Gastrocnemius medialis (tissue), 4 donors: ENCODE data around the gene CALML3. TPM values are rescaled to one million over a fixed set of nuclear protein-coding genes. Genes with fewer than 3 reads are reported as not detected.

Experiments
- ATAC-seq, 2 donors: fragments of 150-250 bp; one replicate each; pipeline ENCODE4 v1.9.1; 2016
- DNase-seq, 2 donors: peaks; one replicate each; pipeline ENCODE4 v3.0.0-alpha.2; 2019
- H3K27ac ChIP-seq, 4 donors: fragments of 200-600 bp; sonication (generic); 1 replicate in 1 of 4; 2 replicates in 3 of 4; pipeline ENCODE4 v1.5.1; 2016 to 2018; ENCODE audit warnings: mild to moderate bottlenecking in 2 of 4, moderate library complexity in 1 of 4
- H3K27me3 ChIP-seq, 3 donors: fragments of 200-600 bp; sonication (generic) in 2 of 3; 1 replicate in 1 of 3; 2 replicates in 2 of 3; pipeline versions ENCODE4 v1.5.1 to v1.6.0; 2016 to 2019; ENCODE audit warnings: mild to moderate bottlenecking in 1 of 3, moderate library complexity in 1 of 3
- H3K36me3 ChIP-seq, 2 donors: fragments of 200-600 bp; sonication (generic) in 1 of 2; one replicate each; pipeline ENCODE4 v1.5.1; 2017 to 2018
- H3K4me1 ChIP-seq, 2 donors: fragments of 200-600 bp; sonication (generic) in 1 of 2; one replicate each; pipeline ENCODE4 v1.5.1; 2016 to 2017; ENCODE audit warnings: mild to moderate bottlenecking in 2 of 2
- H3K4me3 ChIP-seq, 4 donors: fragments of 200-600 bp; sonication (generic) in 3 of 4; 1 replicate in 1 of 4; 2 replicates in 3 of 4; pipeline ENCODE4 v1.5.1; 2016 to 2019; ENCODE audit warnings: mild to moderate bottlenecking in 2 of 4
- H3K9me3 ChIP-seq, 3 donors: fragments of 200-600 bp; sonication (generic) in 2 of 3; 1 replicate in 1 of 3; 2 replicates in 2 of 3; pipeline ENCODE4 v1.5.1; 2016 to 2019
- CTCF ChIP-seq, 5 experiments: fragments of 450-650 bp in 3 of 5; fragments of 200-600 bp in 2 of 5; sonication (generic) in 2 of 5; IDR thresholded peaks in 4 of 5; conservative IDR thresholded peaks in 1 of 5; 1 replicate in 4 of 5; 2 replicates in 1 of 5; pipeline ENCODE4 v1.5.1; 2016 to 2019; ENCODE audit warnings: antibody characterized with exemption in 5 of 5, mild to moderate bottlenecking in 3 of 5, moderate library complexity in 3 of 5
- POLR2A ChIP-seq, 2 donors: fragments of 450-650 bp; IDR thresholded peaks; one replicate each; pipeline ENCODE4 v1.6.1; 2017; ENCODE audit warnings: antibody characterized with exemption in 2 of 2, mild to moderate bottlenecking in 2 of 2, moderate library complexity in 2 of 2
- in situ Hi-C, 4 donors: fragments of 200-750 bp; cut with MboI; loops; one replicate each; pipeline versions ENCODE4 v1.15.0 to v1.8.0; 2017; ENCODE audit warnings: low sequenced_read_pairs in 4 of 4
- intact Hi-C: fragments of 100-400 bp; cut with DNase I; formaldehyde crosslinking; loops from one replicate; pipeline ENCODE4 v1.15.1; 2023; ENCODE audit warnings: low total_unique reads
- total RNA-seq, 4 donors: library from RNA; depleted of rRNA; stranded (reverse); fragments of >200 nt; gene quantifications; one replicate each; pipeline versions ENCODE4 v1.1.0 to v1.2.3, GENCODE V29; 2016

The CALML3 gene
- total RNA-seq, 4 donors from 2014 or later, result not detected

DNA sequence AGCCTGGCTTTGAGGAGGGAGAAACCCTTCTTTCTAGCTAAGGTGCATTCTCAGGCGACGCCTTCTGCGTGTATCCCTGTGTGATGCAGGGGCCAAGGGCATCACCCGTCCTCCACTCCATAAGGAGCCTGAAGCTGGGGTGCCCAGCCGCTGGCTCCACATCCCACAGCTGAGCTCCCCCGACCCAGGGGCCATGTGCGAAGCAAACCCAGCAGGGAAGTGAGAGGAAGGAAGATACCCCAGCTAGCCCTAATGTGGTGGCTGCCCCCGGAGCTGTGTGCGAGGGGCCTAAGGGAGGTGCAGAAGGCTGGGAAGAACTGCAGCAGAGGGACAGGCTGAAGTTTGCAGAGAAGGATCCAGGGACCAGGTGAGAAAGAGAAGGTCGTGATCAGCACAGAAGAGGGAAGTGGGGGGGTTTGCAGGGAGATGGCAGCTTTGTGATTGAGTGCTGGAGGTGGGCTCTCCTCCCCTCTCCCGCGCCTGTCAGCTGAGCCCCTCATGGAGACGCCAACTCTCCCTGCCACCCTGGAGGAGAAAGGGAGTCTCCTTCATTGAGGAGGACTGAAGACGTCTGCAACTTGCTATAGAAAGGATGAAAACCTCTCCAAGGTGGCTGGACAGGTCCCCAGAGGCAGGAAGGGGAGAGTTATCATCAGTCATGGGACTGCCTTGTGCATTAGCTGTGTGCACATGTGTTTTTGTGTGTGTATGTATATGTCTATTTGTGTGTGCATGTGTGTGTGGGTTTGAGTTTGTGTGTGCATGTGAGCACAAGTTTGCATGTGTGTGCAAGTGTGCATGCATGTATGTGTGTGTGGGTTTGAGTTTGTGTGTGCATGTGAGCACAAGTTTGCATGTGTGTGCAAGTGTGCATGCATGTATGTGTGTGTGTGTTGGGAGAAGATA, 21.9 kb upstream of the CALML3 start:
- Histone ChIP-seq H3K4me3 (no peak overlapping the region), H3K36me3 (no peaks in the 10 kb centered on the region), H3K9me3 (no peaks in the 10 kb centered on the region), H3K4me1 (no peaks in the 10 kb centered on the region), H3K27ac (no peak overlapping the region), H3K27me3 (no peaks in the 10 kb centered on the region)
- in situ Hi-C loops, result no loop called here
- ATAC-seq, result no peak
- no peak for DNase-seq
- TF ChIP-seq CTCF (IDR thresholded peaks at IDR 0.05 in 4 of 5, conservative IDR thresholded peaks at IDR 0.05 in 1 of 5) (no peak), POLR2A (IDR thresholded peaks at IDR 0.05) (no peak)
- intact Hi-C loops, result no loop called here

DNA sequence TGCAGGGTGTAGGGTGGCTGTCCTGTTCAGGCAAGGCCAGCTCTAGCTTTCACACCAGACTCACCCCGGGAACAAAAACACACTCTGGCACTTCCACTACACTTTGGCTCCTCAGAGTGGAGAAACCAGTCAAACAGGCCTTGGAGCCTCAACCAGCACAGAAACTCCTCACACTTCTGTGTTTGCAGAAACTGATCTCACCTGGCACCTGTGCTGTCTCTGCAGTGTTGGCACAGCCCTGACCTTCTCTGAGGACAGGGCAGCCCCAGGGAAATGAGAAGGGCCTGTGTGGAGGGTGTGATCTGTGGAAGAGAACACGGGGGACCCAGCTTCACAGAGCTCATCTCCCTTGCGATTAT, 21.3 kb upstream of the CALML3 start:
- Histone ChIP-seq H3K4me3 (no peak overlapping the region), H3K27ac (no peak overlapping the region), H3K27me3 (no peaks in the 10 kb centered on the region), H3K36me3 (no peaks in the 10 kb centered on the region), H3K9me3 (no peaks in the 10 kb centered on the region), H3K4me1 (no peaks in the 10 kb centered on the region)
- DNase-seq (no peak), ATAC-seq (no peak)
- in situ Hi-C loops (no loop called here), intact Hi-C loops (no loop called here)
- TF ChIP-seq POLR2A (IDR thresholded peaks at IDR 0.05), result no peak

GRCh38 chr10:5504146-5505072, 20.4 kb upstream of the CALML3 start:
- in situ Hi-C loops (no loop called here), intact Hi-C loops (no loop called here)
- DNase-seq (no peak), ATAC-seq (no peak)
- Histone ChIP-seq H3K36me3 (no peaks in the 10 kb centered on the region), H3K4me1 (no peaks in the 10 kb centered on the region), H3K4me3 (no peak overlapping the region), H3K27ac (no peak overlapping the region), H3K27me3 (no peaks in the 10 kb centered on the region), H3K9me3 (no peaks in the 10 kb centered on the region)
- TF ChIP-seq CTCF (IDR thresholded peaks at IDR 0.05 in 4 of 5, conservative IDR thresholded peaks at IDR 0.05 in 1 of 5) (no peak), POLR2A (IDR thresholded peaks at IDR 0.05) (no peak)

- Histone ChIP-seq H3K9me3 (no peaks in the 10 kb centered on the region), H3K4me3 (no peak overlapping the region), H3K27ac (no peak overlapping the region), H3K36me3 (no peaks in the 10 kb centered on the region), H3K4me1 (no peaks in the 10 kb centered on the region), H3K27me3 (no peaks in the 10 kb centered on the region)
- no peak for ATAC-seq
- intact Hi-C loops, result no loop called here
- in situ Hi-C loops, result no loop called here
- no peak for DNase-seq
- TF ChIP-seq POLR2A (IDR thresholded peaks at IDR 0.05) (no peak), CTCF (IDR thresholded peaks at IDR 0.05 in 4 of 5, conservative IDR thresholded peaks at IDR 0.05 in 1 of 5) (no peak)
Measured at GRCh38 chr10:5506246-5506645, 18.5 kb upstream of the CALML3 start.
